ENCODE measurements around the gene CLASRP.
"Not testable (repeated sequence)": the region's sequence is repeated elsewhere in the genome, so short reads cannot be mapped to it uniquely, and the experiment has no call there.

Gene CLASRP

GRCh38 chr19:45104658-45105349, 66.0 kb downstream of the CLASRP start:
- DNase-seq (ENCODE audit: low spot score) (no peak), ATAC-seq (ENCODE audit: low read depth) (no peak)
- peaks cover under 1% of the 10 kb centered on the region for H3K4me1 ChIP-seq (ENCODE audit: insufficient read depth, poor library complexity, severe bottlenecking)
- no peaks in the 10 kb centered on the region for H3K27me3 ChIP-seq (ENCODE audit: insufficient read depth, poor library complexity, severe bottlenecking)
- no peaks in the 10 kb centered on the region; the same call in 1 of the 2 replicates for H3K36me3 ChIP-seq (ENCODE audit: low read depth)
- no peak for TF ChIP-seq CTCF (IDR thresholded peaks at IDR 0.05; ENCODE audit: poor library complexity, severe bottlenecking)
- H3K4me3 ChIP-seq (ENCODE audit: severe bottlenecking), result no peak overlapping the region
- H3K27ac ChIP-seq (ENCODE audit: poor library complexity, severe bottlenecking), result no peak overlapping the region
- no peaks in the 10 kb centered on the region for H3K9me3 ChIP-seq (ENCODE audit: severe bottlenecking)

- ATAC-seq (ENCODE audit: low read depth); DNase-seq (ENCODE audit: low spot score): not testable (repeated sequence)
These were observed 67.5 kb downstream of the CLASRP start for GRCh38 chr19:45106363-45106762.

GRCh38 chr19:45107621-45108150, 68.8 kb downstream of the CLASRP start:
- Histone ChIP-seq H3K9me3 (ENCODE audit: severe bottlenecking) (no peaks in the 10 kb centered on the region), H3K4me3 (ENCODE audit: severe bottlenecking) (no peak overlapping the region), H3K27ac (ENCODE audit: poor library complexity, severe bottlenecking) (no peak overlapping the region), H3K27me3 (ENCODE audit: insufficient read depth, poor library complexity, severe bottlenecking) (no peaks in the 10 kb centered on the region), H3K36me3 (ENCODE audit: low read depth) (no peaks in the 10 kb centered on the region), H3K4me1 (ENCODE audit: insufficient read depth, poor library complexity, severe bottlenecking) (no peaks in the 10 kb centered on the region)
- DNase-seq (ENCODE audit: low spot score) (no peak), ATAC-seq (ENCODE audit: low read depth) (no peak)
- no peak for TF ChIP-seq CTCF (IDR thresholded peaks at IDR 0.05; ENCODE audit: poor library complexity, severe bottlenecking)

More at GRCh38 chr19:45106363-45106762, 67.5 kb downstream of the CLASRP start:
- H3K4me3 ChIP-seq (ENCODE audit: severe bottlenecking); H3K9me3 ChIP-seq (ENCODE audit: severe bottlenecking); H3K4me1 ChIP-seq (ENCODE audit: insufficient read depth, poor library complexity, severe bottlenecking); H3K36me3 ChIP-seq (ENCODE audit: low read depth); H3K27me3 ChIP-seq (ENCODE audit: insufficient read depth, poor library complexity, severe bottlenecking); H3K27ac ChIP-seq (ENCODE audit: poor library complexity, severe bottlenecking): not testable (repeated sequence)

- no peaks in the 10 kb centered on the region; the same call in 1 of the 2 replicates for H3K36me3 ChIP-seq (ENCODE audit: low read depth)
- H3K4me3 ChIP-seq (ENCODE audit: severe bottlenecking), result no peak overlapping the region
- H3K27ac ChIP-seq (ENCODE audit: poor library complexity, severe bottlenecking), result no peak overlapping the region
- DNase-seq (ENCODE audit: low spot score) (no peak), ATAC-seq (ENCODE audit: low read depth) (no peak)
- H3K4me1 ChIP-seq (ENCODE audit: insufficient read depth, poor library complexity, severe bottlenecking), result no peaks in the 10 kb centered on the region
- H3K27me3 ChIP-seq (ENCODE audit: insufficient read depth, poor library complexity, severe bottlenecking), result no peaks in the 10 kb centered on the region
- H3K9me3 ChIP-seq (ENCODE audit: severe bottlenecking), result no peaks in the 10 kb centered on the region
- no peak for TF ChIP-seq CTCF (IDR thresholded peaks at IDR 0.05; ENCODE audit: poor library complexity, severe bottlenecking)
These were observed 72.0 kb downstream of the CLASRP start for GRCh38 chr19:45110851-45111266.

GRCh38 chr19:45112111-45112827, 73.4 kb downstream of the CLASRP start:
- no peaks in the 10 kb centered on the region for H3K4me1 ChIP-seq (ENCODE audit: insufficient read depth, poor library complexity, severe bottlenecking)
- no peak for TF ChIP-seq CTCF (IDR thresholded peaks at IDR 0.05; ENCODE audit: poor library complexity, severe bottlenecking)

More at GRCh38 chr19:45112111-45112827, 73.4 kb downstream of the CLASRP start:
- Histone ChIP-seq H3K27ac (ENCODE audit: poor library complexity, severe bottlenecking) (no peak overlapping the region), H3K27me3 (ENCODE audit: insufficient read depth, poor library complexity, severe bottlenecking) (no peaks in the 10 kb centered on the region), H3K36me3 (ENCODE audit: low read depth) (no peaks in the 10 kb centered on the region; the same call in 1 of the 2 replicates), H3K9me3 (ENCODE audit: severe bottlenecking) (no peaks in the 10 kb centered on the region), H3K4me3 (ENCODE audit: severe bottlenecking) (no peak overlapping the region)
- DNase-seq (ENCODE audit: low spot score), result no peak
- ATAC-seq (ENCODE audit: low read depth), result no peak
